PC-3 (cell line): ENCODE measurements around the gene APELA.

Experiments used
- CTCF ChIP-seq: fragments of 300-600 bp; sonication (generic); conservative IDR thresholded peaks from 2 replicates; pipeline ENCODE4 v1.5.1; 2017; ENCODE audit warnings: antibody characterized with exemption, low read depth, mild to moderate bottlenecking, low read length
- EZH2phosphoT487 ChIP-seq: fragments of 300-600 bp; sonication (generic); IDR thresholded peaks from 2 replicates; pipeline ENCODE4 v1.6.1; 2018; ENCODE audit warnings: mild to moderate bottlenecking, antibody characterized with exemption, low read length, borderline replicate concordance

- no peak for TF ChIP-seq CTCF
- no peak for TF ChIP-seq EZH2phosphoT487
Measured at GRCh38 chr4:164933244-164933643, 56.3 kb downstream of the APELA start.
